Measurements from ENCODE around the gene TP53INP2. TPM values are rescaled to one million over a fixed set of nuclear protein-coding genes. Genes with fewer than 3 reads are reported as not detected.

Gene TP53INP2
- total RNA-seq, 2 experiments from 2014 or later = 1.9 TPM

DNA sequence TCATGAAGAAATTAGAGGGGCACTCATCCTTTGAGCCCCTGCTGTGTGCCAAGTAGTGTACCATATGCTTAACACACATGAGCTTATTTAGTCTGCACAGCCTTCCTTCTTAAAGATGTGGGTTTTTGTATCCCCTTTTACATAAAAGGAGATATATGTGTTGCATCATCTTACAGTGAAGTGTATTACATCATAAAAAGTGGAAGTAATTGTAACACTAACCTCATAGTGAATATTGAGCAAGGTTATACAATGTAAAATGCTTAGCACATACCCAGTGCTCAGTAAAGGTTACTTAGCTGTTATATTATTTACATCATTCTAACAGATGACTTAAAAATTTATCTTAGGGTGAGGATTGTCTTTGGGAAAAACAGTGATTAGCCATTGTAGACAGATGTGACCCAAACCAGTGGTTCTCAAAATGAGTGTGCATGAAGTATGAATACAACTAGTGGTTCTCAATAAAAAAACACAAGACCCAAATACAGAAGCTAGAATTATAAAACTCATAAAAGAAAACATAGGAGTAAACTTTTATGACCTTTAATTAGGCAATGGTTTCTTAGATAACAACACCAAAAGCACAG lies 23.5 kb upstream of the TP53INP2 start:
- H3K4me1 Mint-ChIP-seq (ENCODE audit: low read depth) = peaks cover 19% of the 10 kb centered on the region
- no peaks in the 10 kb centered on the region for H3K9me3 Mint-ChIP-seq
- no peaks in the 10 kb centered on the region for H3K36me3 Mint-ChIP-seq (ENCODE audit: low read depth)
- intact Hi-C loops (cut with micrococcal nuclease) = no loop called here
- no peak for DNase-seq
- H3K27ac Mint-ChIP-seq = peak overlapping the region; percentile 46
- CTCF ChIA-PET = interaction anchor here (1.3 to 1.4 kb wide), 2 partner anchors 10 to 27 kb away, joined by 3 to 5 read pairs; no protein-coding TSS in a partner anchor
- H3K4me3 Mint-ChIP-seq = peak overlapping the region; percentile 4
- H3K27me3 Mint-ChIP-seq (ENCODE audit: low read depth) = no peaks in the 10 kb centered on the region

DNA sequence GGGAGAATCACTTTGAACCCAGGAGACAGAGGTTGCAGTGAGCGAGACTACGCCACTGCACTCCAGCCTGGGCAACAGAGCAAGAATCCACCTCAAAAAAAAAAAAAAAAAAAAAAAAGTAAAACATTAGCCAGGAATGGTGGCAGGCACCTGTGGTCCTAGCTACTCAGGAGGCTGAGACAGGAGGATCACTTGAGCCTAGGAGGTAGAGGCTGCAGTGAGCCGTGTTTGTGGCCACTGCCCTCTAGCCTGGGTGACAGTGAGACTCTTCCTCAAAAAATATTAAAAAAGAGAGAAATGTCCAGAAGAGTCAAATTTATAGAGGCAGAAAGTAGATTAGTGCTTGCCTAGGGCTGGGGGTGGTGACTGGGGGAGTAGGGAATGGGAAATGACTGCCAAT lies 20.5 kb upstream of the TP53INP2 start:
- CTCF ChIA-PET = no interaction called here
- no peak for DNase-seq
- Mint-ChIP-seq H3K36me3 (ENCODE audit: low read depth) (no peaks in the 10 kb centered on the region), H3K4me1 (ENCODE audit: low read depth) (peaks cover 9% of the 10 kb centered on the region), H3K4me3 (no peak overlapping the region), H3K27me3 (ENCODE audit: low read depth) (no peaks in the 10 kb centered on the region), H3K9me3 (no peaks in the 10 kb centered on the region), H3K27ac (no peak overlapping the region)
- intact Hi-C loops (cut with micrococcal nuclease) = no loop called here

- CTCF ChIA-PET = no interaction called here
- Mint-ChIP-seq H3K9me3 (no peaks in the 10 kb centered on the region), H3K4me3 (no peak overlapping the region), H3K4me1 (ENCODE audit: low read depth) (no peaks in the 10 kb centered on the region), H3K36me3 (ENCODE audit: low read depth) (no peaks in the 10 kb centered on the region), H3K27me3 (ENCODE audit: low read depth) (no peaks in the 10 kb centered on the region), H3K27ac (no peak overlapping the region)
- DNase-seq = no peak
- intact Hi-C loops (cut with micrococcal nuclease) = no loop called here
Observed at GRCh38 chr20:34689486-34689885, 14.7 kb upstream of the TP53INP2 start.

DNA sequence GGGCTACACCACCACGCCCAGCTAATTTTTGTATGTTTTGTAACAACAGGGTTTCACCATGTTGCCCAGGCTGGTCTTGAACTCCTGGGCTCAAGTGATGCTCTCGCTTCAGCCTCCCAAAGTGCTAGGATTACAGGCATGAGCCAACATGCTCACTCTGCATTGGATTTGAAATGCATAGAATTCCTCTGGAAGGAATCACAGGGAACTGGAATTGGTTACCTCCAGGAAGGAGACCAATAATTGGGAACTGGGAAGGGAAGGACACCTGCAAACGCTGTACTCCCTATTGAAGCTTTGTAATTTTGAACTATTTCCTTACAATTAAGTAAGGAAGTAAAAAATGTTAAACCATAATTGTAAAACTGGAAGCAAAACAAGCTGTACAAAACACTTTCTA lies 12.3 kb upstream of the TP53INP2 start:
- no peak overlapping the region for H3K27ac Mint-ChIP-seq
- H3K36me3 Mint-ChIP-seq (ENCODE audit: low read depth) = no peaks in the 10 kb centered on the region
- H3K4me3 Mint-ChIP-seq = no peak overlapping the region
- H3K9me3 Mint-ChIP-seq = no peaks in the 10 kb centered on the region
- DNase-seq = no peak
- CTCF ChIA-PET = no interaction called here
- intact Hi-C loops (cut with micrococcal nuclease) = no loop called here
- H3K4me1 Mint-ChIP-seq (ENCODE audit: low read depth) = no peaks in the 10 kb centered on the region
- H3K27me3 Mint-ChIP-seq (ENCODE audit: low read depth) = no peaks in the 10 kb centered on the region

- intact Hi-C loops (cut with micrococcal nuclease) = no loop called here
- no peaks in the 10 kb centered on the region for H3K4me1 Mint-ChIP-seq (ENCODE audit: low read depth)
- CTCF ChIA-PET = no interaction called here
- no peaks in the 10 kb centered on the region for H3K9me3 Mint-ChIP-seq
- H3K4me3 Mint-ChIP-seq = no peak overlapping the region
- no peaks in the 10 kb centered on the region for H3K27me3 Mint-ChIP-seq (ENCODE audit: low read depth)
- no peak for DNase-seq
- H3K27ac Mint-ChIP-seq = no peak overlapping the region
- no peaks in the 10 kb centered on the region for H3K36me3 Mint-ChIP-seq (ENCODE audit: low read depth)
Observed at GRCh38 chr20:34693414-34693813, 10.7 kb upstream of the TP53INP2 start.

DNA sequence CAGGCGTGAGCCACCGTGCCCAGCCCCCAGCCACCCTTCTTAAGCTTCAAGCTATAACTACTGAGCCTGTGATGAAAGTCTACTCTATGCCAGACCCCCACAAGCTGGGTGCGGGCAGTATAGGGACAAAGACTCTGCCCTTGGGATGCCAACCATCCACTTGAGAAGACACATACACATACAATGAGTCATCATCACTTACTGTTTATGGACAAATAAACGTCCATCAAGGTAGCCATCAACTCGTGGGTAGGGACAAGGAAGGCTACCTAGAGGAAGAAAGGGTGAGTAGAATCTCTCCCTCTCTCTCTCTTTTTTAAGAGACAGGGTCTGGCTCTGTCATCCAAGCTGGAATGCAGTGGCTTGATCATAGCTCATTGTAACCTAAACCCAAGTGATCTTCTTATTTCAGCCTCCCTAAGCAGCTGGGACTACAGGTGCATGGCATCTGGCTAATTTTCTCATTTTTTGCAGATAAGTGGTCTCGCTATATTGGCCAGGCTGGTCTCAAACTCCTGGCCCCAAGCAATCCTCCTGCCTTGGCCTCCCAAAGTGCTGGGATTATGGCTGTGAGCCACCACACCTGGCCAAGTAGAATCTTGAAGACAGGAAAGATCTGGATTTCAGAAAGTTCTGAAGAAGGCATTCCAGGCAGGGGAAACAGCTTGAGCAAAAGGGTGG lies 2.6 kb upstream of the TP53INP2 start:
- Mint-ChIP-seq H3K4me1 (ENCODE audit: low read depth) (peaks cover 10% of the 10 kb centered on the region), H3K27me3 (ENCODE audit: low read depth) (peaks cover 6% of the 10 kb centered on the region), H3K27ac (no peak overlapping the region), H3K9me3 (no peaks in the 10 kb centered on the region), H3K4me3 (no peak overlapping the region), H3K36me3 (ENCODE audit: low read depth) (no peaks in the 10 kb centered on the region)
- CTCF ChIA-PET = no interaction called here
- DNase-seq = no peak
- intact Hi-C loops (cut with micrococcal nuclease) = no loop called here

- Mint-ChIP-seq H3K36me3 (ENCODE audit: low read depth) (no peaks in the 10 kb centered on the region), H3K4me1 (ENCODE audit: low read depth) (peaks cover 10% of the 10 kb centered on the region), H3K27ac (no peak overlapping the region), H3K4me3 (peak overlapping the region; percentile 90), H3K9me3 (no peaks in the 10 kb centered on the region), H3K27me3 (ENCODE audit: low read depth) (peaks cover 6% of the 10 kb centered on the region)
- CTCF ChIA-PET = interaction anchor here (0.9 to 7.9 kb wide), 2 partner anchors 141 to 391 kb away, joined by 6 to 49 read pairs; no protein-coding TSS in a partner anchor
- DNase-seq = no peak
- intact Hi-C loops (cut with micrococcal nuclease) = no loop called here
Observed at GRCh38 chr20:34703061-34703423, 1.1 kb upstream of the TP53INP2 start.

DNA sequence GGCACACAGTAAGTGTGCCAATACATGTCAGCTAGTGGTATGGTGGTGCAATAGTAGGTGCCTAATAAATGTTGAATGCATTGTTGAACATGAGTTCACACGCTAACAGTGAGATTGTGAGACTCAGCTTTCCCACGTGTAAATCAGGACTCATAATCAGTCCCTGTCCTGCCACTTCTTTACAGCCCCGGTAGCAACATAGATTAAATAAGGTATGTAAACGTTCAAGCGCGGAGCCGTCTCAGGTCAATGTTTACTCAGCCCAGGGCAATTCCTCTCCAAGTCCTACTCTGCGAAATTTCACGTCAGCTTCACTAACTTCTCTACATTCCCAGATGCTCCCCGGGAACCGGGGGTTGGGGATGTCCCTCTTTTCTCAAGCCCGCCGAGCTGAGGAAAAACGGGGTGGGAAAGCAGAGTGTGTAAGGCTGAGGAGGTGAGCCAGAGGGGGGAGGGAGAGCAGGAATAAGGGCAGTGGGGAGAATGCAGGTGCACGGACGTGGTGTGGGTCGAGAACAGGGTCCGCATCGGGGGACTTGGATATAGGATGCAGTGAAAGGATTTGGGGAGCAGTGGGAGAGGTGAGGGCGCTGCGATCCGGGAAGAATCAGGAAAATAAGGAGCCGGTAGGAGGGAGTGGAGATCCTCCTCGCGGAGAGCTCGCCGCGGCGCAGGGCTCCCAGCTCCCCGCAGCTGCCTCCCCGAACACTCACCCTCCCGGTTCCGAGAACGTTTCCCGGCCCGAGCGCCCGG lies 544 bp upstream of the TP53INP2 start:
- intact Hi-C loops (cut with micrococcal nuclease) = loop anchor here (1.0 kb wide), 2 partner anchors 26 to 145 kb away; partner anchors contain the start of genes MAP1LC3A and PIGU
- CTCF ChIA-PET = interaction anchor here (0.6 to 7.9 kb wide), 4 partner anchors 11 to 1526 kb away, joined by 3 to 49 read pairs (median 6); no protein-coding TSS in a partner anchor
- peaks cover 6% of the 10 kb centered on the region for H3K27me3 Mint-ChIP-seq (ENCODE audit: low read depth)
- peak overlapping the region; percentile 13 for H3K27ac Mint-ChIP-seq
- DNase-seq = no peak
- peaks cover 10% of the 10 kb centered on the region for H3K4me1 Mint-ChIP-seq (ENCODE audit: low read depth)
- no peaks in the 10 kb centered on the region for H3K9me3 Mint-ChIP-seq
- H3K36me3 Mint-ChIP-seq (ENCODE audit: low read depth) = no peaks in the 10 kb centered on the region
- peak overlapping the region; percentile 90 for H3K4me3 Mint-ChIP-seq

DNA sequence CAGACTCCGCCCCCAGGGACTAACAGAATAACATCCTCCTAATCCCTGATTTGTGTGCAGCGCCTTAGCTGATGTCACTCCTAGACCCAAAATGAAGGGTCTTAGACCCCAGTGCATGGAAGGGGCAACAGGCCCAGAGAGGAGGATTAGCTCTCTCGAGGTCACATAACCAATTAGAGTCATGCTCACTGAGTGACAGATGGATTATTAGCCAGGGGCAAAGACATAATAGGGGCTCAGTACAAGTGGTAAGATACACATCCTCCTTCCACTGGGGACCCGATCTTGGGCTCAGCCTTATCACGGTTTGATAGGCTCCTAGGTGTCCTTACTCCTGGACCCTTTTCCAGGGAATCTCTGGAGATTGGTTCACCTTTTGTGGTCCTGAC lies 858 bp downstream of the TP53INP2 start:
- intact Hi-C loops (cut with micrococcal nuclease) = no loop called here
- no peaks in the 10 kb centered on the region for H3K36me3 Mint-ChIP-seq (ENCODE audit: low read depth)
- peaks cover 10% of the 10 kb centered on the region for H3K4me1 Mint-ChIP-seq (ENCODE audit: low read depth)
- H3K4me3 Mint-ChIP-seq = peak overlapping the region; percentile 71
- H3K9me3 Mint-ChIP-seq = no peaks in the 10 kb centered on the region
- peaks cover 6% of the 10 kb centered on the region for H3K27me3 Mint-ChIP-seq (ENCODE audit: low read depth)
- DNase-seq = no peak
- no peak overlapping the region for H3K27ac Mint-ChIP-seq
- CTCF ChIA-PET = interaction anchor here (0.6 to 7.9 kb wide), 7 partner anchors 9 to 393 kb away, joined by 3 to 52 read pairs (median 7); partner anchors contain the start of gene DYNLRB1

GRCh38 chr20:34705397-34706301 lies 1.5 kb downstream of the TP53INP2 start:
- H3K9me3 Mint-ChIP-seq = no peaks in the 10 kb centered on the region
- intact Hi-C loops (cut with micrococcal nuclease) = no loop called here
- H3K27ac Mint-ChIP-seq = no peak overlapping the region
- DNase-seq = peak; percentile 63
- peaks cover 6% of the 10 kb centered on the region for H3K27me3 Mint-ChIP-seq (ENCODE audit: low read depth)
- CTCF ChIA-PET = interaction anchor here (0.7 to 7.9 kb wide), 5 partner anchors 142 to 393 kb away, joined by 3 to 52 read pairs (median 17); partner anchors contain the start of gene DYNLRB1
- H3K36me3 Mint-ChIP-seq (ENCODE audit: low read depth) = no peaks in the 10 kb centered on the region
- H3K4me1 Mint-ChIP-seq (ENCODE audit: low read depth) = peaks cover 16% of the 10 kb centered on the region
- H3K4me3 Mint-ChIP-seq = peak overlapping the region; percentile 71

DNA sequence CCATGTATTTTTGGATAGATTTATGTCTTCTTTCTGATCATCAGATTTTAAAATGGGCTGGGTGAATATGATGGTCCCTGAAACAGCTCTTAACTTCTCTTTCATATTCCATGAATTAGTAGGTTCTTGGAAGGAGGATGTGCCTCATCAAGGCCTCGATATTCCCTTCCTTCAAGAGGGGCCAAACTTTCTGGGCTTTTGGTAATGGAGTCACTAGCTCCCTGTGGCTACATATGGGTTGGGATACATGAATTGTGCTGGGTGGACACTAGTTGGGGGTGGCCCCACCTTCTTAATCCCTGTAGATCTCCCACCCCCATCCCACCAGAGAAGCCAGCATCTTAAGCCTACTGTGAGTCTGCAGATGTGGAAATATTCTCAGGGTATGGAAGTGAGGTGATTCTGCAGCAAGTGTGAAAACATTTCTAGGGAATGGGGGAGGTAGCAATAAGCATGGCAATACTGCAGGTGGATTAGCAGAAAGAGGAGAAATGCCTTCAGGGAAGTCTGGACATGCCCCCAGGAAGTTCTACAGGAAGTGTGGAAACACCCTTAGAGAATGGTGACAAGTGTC lies 2.2 kb downstream of the TP53INP2 start:
- intact Hi-C loops (cut with micrococcal nuclease) = no loop called here
- Mint-ChIP-seq H3K27me3 (ENCODE audit: low read depth) (peaks cover 6% of the 10 kb centered on the region), H3K36me3 (ENCODE audit: low read depth) (no peaks in the 10 kb centered on the region), H3K4me3 (no peak overlapping the region), H3K27ac (no peak overlapping the region), H3K4me1 (ENCODE audit: low read depth) (peaks cover 17% of the 10 kb centered on the region), H3K9me3 (no peaks in the 10 kb centered on the region)
- DNase-seq = no peak
- CTCF ChIA-PET = interaction anchor here (3.9 to 7.9 kb wide), 3 partner anchors 143 to 394 kb away, joined by 17 to 52 read pairs (median 49); no protein-coding TSS in a partner anchor

Measured in activated naive CD4-positive, alpha-beta T cell treated with anti-CD3 and anti-CD28 coated beads for 36 hours (primary cell).